Vagina (tissue), 2 donors: ENCODE results near the gene S100P.

Experiments
- POLR2AphosphoS5 ChIP-seq, 2 donors: sonication (generic); formaldehyde crosslinking; IDR thresholded peaks; one replicate each; pipeline ENCODE4 v1.9.0; 2017; ENCODE audit warnings: antibody characterized with exemption in 2 of 2, mild to moderate bottlenecking in 2 of 2, low read depth in 1 of 2; ENCODE audit not compliant: insufficient read depth in 1 of 2
- TF ChIP-seq, protein P1 (sequence below), 3 experiments: fragments of 450-650 bp in 2 of 3; fragments of 200-600 bp in 1 of 3; sonication (generic) in 1 of 3; IDR thresholded peaks; one replicate each; pipeline ENCODE4 v1.5.1; 2017 to 2019; ENCODE audit warnings: antibody characterized with exemption in 3 of 3, mild to moderate bottlenecking in 2 of 3, moderate library complexity in 2 of 3

DNA sequence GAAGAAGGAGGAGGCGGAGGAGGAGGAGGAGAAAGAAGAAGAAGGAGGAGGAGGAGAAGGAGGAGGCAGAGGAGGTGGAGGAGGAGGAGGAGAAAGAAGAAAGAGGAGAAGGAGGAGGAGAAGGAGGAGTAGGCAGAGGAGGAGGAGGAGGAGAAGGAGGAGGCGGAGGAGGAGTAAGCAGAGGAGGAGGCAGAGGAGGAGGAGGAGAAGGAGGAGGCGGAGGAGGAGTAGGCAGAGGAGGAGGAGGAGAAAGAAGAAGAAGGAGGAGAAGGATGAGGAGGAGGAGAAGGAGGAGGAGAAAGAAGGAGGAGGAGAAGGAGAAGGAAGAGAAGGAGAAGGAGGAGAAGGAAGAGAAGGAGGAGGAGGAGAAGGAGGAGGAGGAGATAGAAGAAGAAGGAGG is 33.2 kb upstream of the S100P start:
- TF ChIP-seq, protein P1, sequence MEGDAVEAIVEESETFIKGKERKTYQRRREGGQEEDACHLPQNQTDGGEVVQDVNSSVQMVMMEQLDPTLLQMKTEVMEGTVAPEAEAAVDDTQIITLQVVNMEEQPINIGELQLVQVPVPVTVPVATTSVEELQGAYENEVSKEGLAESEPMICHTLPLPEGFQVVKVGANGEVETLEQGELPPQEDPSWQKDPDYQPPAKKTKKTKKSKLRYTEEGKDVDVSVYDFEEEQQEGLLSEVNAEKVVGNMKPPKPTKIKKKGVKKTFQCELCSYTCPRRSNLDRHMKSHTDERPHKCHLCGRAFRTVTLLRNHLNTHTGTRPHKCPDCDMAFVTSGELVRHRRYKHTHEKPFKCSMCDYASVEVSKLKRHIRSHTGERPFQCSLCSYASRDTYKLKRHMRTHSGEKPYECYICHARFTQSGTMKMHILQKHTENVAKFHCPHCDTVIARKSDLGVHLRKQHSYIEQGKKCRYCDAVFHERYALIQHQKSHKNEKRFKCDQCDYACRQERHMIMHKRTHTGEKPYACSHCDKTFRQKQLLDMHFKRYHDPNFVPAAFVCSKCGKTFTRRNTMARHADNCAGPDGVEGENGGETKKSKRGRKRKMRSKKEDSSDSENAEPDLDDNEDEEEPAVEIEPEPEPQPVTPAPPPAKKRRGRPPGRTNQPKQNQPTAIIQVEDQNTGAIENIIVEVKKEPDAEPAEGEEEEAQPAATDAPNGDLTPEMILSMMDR (IDR thresholded peaks at IDR 0.05): no peak
- no peak for TF ChIP-seq POLR2AphosphoS5 (IDR thresholded peaks at IDR 0.05; ENCODE audit: insufficient read depth in 1 of 2, low read depth in 1 of 2)
